K562 (cell line): ENCODE results near the gene SCAMP5. TPM values are rescaled to one million over a fixed set of nuclear protein-coding genes. Genes with fewer than 3 reads are reported as not detected.
A peak's percentile ranks its signal among the peaks of the same experiment; 100 is the strongest.

ENCODE experiments used
- ARID3A ChIP-seq: IDR thresholded peaks from 2 replicates; pipeline ENCODE4 v1.6.1; 2012; ENCODE audit warnings: low read depth, low read length, improper control_type of control experiment, borderline replicate concordance
- HIVEP1 ChIP-seq: fragments of 250-450 bp; sonication (Bioruptor Pico); IDR thresholded peaks from 2 replicates; pipeline ENCODE4 v1.4.0; 2020; ENCODE audit warnings: mild to moderate bottlenecking
- HSF4 ChIP-seq: fragments of 250-450 bp; sonication (Bioruptor Pico); IDR thresholded peaks from 2 replicates; pipeline ENCODE4 v2.1.2; 2022; ENCODE audit warnings: mild to moderate bottlenecking, moderate library complexity, borderline replicate concordance
- KDM5B ChIP-seq: fragments of 200-600 bp; sonication (generic); IDR thresholded peaks from 2 replicates; pipeline ENCODE4 v1.6.1; 2012; ENCODE audit warnings: low read depth, mild to moderate bottlenecking, moderate library complexity, low read length, control low read depth, inconsistent platforms; ENCODE audit not compliant: insufficient replicate concordance
- MYC ChIP-seq, 2 experiments: fragments of 250-450 bp in 1 of 2; sonication (Bioruptor Pico) in 1 of 2; IDR thresholded peaks; 2 replicates each; pipeline versions ENCODE4 v1.5.1 to v1.6.1; 2012 to 2021; ENCODE audit warnings: low read depth in 2 of 2, borderline replicate concordance in 1 of 2, improper control_type of control experiment in 1 of 2, low read length in 1 of 2, mild to moderate bottlenecking in 1 of 2, moderate library complexity in 1 of 2
- TSHZ1 ChIP-seq: fragments of 250-450 bp; sonication (Bioruptor Pico); IDR thresholded peaks from 2 replicates; pipeline ENCODE4 v1.4.0; 2020; ENCODE audit warnings: mild to moderate bottlenecking, moderate library complexity
- YBX1 ChIP-seq: fragments of 450-650 bp; IDR thresholded peaks from 2 replicates; pipeline ENCODE4 v1.7.1; 2016; ENCODE audit warnings: mild to moderate bottlenecking
- ZBTB40 ChIP-seq, 2 experiments: fragments of 450-650 bp in 1 of 2; sonication (generic) in 1 of 2; formaldehyde crosslinking in 1 of 2; IDR thresholded peaks; 2 replicates each; pipeline versions ENCODE4 v1.7.1 to v1.9.0; 2016 to 2022; ENCODE audit warnings: inconsistent platforms in 1 of 2, mild to moderate bottlenecking in 1 of 2, missing genetic modification reagents in 1 of 2
- ZFX ChIP-seq: sonication (generic); formaldehyde crosslinking; IDR thresholded peaks from 2 replicates; pipeline ENCODE4 v1.8.0; 2022; ENCODE audit warnings: mild to moderate bottlenecking, missing genetic modification reagents, moderate library complexity
- ZNF197 ChIP-seq: fragments of 200-800 bp; sonication (Bioruptor generic); IDR thresholded peaks from 2 replicates; pipeline ENCODE4 v1.6.1; 2016; ENCODE audit warnings: low read depth, missing genetic modification characterization, missing compliant biosample characterization
- polyA plus RNA-seq, 8 experiments: library from polyadenylated mRNA; depleted of rRNA in 4 of 8; stranded (reverse) in 5 of 8; unstranded in 3 of 8; fragments of >200 nt; fragmentation: Nextera tagmentation in 2 of 8; fragmentation: Illumina TruSeq in 1 of 8; extraction: Ambion mirVana in 2 of 8; extraction: Trizol in 1 of 8; gene quantifications; 2 replicates each; pipeline versions ENCODE4 v1.2.1 to v1.2.3, GENCODE V29; 2011 to 2014; ENCODE audit warnings: inconsistent platforms in 1 of 8, missing spikeins in 1 of 8
- total RNA-seq, 7 experiments: library from RNA; depleted of rRNA in 6 of 7; stranded (reverse); fragments of >200 nt in 6 of 7; fragmentation: Illumina TruSeq in 2 of 7; extraction: Trizol in 2 of 7; gene quantifications; 2 replicates each; pipeline versions ENCODE4 v1.2.1 to v1.2.3, GENCODE V29; 2011 to 2021; ENCODE audit warnings: low replicate concordance in 1 of 7

Gene SCAMP5
- total and polyA plus RNA-seq, 9 of the 15 experiments (the other 6 are each of a cell fraction or from before 2014, with no cell fraction given) = 0.09 to 0.29 (median 0.19) TPM; not detected in 5

- TF ChIP-seq ZBTB40 (IDR thresholded peaks at IDR 0.05) = peak; percentile 81
- TF ChIP-seq ZBTB40 (CRISPR knock-in tag; IDR thresholded peaks at IDR 0.05) = no peak
- no peak for TF ChIP-seq ARID3A
- TF ChIP-seq TSHZ1 (CRISPR knock-in tag) = no peak
- TF ChIP-seq ZNF197 (CRISPR knock-in tag) = 0 out of 2 replicates have a peak, but pooled peaks have one; percentile 65
- TF ChIP-seq YBX1 = no peak
- TF ChIP-seq ZFX (CRISPR knock-in tag) = peak; percentile 75
- no peak for TF ChIP-seq HSF4 (CRISPR knock-in tag)
- no peak for TF ChIP-seq HIVEP1 (CRISPR knock-in tag)
- peak; percentile 96 for TF ChIP-seq KDM5B
- peak; percentile 83 for TF ChIP-seq MYC (IDR thresholded peaks at IDR 0.05; ENCODE audit: low read depth, low read length)
- TF ChIP-seq MYC (CRISPR knock-in tag; IDR thresholded peaks at IDR 0.05; ENCODE audit: borderline replicate concordance, low read depth) = peak; percentile 71; the same call in 1 of the 2 replicates
Observed at GRCh38 chr15:75023181-75023871, 28.0 kb downstream of the SCAMP5 start, which contains the start of gene PPCDC (continued).
